ENCODE data around the gene C14orf119.

C14orf119 gene

DNA sequence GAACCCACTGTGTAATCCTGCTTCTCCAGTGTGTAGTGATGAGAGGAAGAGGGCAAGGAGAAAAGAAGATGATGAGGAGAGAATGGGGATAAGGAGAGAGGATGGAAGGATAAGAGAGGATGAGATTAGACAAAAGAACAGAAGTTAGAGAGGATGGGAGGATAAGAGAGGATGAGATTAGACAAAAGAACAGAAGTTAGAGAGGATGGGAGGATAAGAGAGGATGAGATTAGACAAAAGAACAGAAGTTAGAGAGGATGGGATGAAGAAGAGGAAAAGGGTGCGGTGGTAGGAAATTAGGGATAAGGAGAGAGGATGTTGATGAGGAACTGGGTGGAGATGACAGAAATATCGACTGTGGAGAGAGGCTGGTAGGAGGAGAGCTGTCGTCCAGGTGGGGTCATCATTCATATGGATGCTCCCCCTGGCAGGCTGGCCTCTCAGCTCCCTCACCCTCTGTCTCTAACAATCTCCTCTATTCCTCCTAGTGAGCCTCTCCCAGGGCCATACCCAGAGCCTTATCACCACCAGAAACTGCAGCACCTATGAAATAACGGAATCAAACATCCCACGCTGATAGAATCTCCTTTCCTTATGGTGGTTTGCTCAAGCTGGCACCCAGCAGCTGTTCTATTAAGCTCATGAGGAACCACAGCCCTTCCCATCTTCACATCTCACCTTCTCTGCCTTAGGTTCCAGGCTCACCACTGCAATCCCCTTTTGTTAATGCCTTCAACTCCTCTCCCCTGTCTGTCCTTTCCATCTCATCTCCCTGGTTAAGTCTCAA, 15.5 kb downstream of the C14orf119 start:
- no peak for DNase-seq

DNA sequence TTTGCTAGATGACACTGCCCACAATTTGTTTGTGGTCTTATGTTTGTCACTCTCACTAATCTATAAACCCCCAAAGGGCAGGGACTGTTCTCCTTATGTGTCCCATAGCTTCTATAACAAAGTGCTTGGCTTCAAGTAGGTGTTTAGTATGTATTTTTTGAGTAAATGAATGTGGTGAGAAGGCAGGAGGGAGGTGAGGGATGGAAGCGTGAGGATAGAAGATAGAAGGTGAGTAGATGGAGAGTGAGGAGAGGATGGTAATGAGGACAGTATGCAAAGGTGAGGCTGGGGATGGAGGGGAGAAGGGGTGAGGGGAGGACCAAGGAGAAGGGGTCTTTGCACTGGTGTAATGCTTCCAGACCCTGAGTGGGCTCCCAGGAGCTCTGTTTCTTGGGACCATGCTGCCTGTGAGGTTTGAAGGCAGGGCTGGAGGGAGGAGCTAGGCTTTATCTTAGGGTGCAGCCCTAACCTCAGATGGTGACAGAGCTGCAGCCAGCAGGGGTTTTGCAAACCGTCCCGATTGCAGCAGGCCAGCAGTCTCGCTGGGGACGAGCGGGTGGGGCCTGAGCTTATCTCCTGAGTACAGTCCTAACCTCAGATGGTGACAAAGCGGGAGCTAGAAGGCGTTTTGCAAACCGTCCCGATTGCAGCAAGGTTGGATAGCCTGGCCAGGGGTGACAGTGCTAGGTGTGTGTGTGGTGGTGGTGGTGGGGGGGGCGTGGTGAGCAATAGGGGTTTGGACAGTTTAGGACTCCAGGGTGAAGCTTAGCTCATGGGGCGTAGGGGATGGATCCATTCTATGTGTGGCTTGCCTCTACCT, 17.3 kb downstream of the C14orf119 start:
- no peak for DNase-seq

DNA sequence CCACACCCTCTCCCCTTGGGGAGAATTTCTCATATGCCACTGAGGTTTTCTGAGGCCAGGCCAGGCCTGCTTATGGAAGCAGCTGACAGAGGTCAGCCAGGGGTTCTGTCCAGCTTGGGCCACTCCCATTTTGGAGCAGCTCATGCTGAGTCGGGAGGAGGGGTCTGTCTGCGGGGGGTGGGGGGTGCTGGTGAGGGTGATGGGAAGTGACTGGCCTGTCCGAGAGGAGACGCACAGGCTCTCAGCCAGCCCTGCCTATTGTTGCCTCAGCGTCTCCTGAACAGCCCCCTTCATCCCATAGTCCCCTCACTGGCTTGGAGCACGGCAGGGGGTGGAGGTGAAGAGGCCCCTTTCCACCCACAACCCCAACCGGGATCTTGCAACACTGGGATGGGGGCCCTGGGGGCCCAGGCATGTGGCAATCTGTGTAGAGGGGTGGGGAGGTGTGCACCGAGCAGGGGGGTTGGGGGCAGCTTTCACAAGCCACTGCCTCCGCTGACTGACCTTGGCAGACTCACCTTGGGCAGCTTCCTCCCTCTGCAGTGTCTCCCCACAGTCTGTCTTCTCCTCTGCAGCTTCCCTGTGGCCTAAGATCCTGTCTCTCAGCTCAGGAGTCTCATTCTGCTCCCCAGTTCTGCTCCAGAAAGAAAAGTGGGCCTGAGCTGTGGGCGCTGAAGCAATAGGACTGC, 18.3 kb downstream of the C14orf119 start:
- DNase-seq: no peak

DNA sequence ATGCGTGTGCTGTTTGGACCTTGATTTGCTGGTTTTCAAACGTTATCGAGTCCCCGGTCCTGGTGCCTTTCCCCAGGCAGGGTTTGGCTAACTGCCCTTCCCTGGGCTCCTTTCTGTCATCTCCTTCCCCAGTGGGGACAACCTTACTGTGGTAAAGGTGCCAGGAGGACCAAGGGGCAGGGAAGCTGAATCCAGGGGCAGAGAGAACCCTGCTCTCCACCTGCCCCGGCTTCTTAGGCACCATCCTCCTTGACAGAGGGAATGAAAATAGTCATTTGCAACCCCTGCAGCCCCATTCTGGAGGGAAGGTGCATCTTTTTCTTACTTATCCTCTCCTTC, 18.8 kb downstream of the C14orf119 start:
- DNase-seq: no peak

DNA sequence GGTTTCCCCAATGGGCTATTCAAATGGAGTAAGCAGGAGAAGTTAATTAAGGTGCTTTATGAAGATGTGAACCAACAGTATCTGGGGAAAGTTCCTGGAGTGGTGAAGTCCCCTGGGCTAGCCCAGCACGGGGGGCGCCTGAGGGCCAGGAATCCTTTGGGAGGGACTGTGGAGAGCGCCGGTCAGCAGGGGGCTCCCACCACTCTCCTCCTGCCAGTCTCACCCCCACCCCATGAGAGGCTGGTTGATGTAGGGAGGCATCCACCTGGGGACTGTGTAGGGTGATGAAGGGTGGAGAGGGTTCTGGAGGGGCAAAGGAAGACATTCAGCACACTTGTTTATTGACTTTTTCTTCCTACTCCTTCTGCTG, 19.3 kb downstream of the C14orf119 start:
- no peak for DNase-seq

DNA sequence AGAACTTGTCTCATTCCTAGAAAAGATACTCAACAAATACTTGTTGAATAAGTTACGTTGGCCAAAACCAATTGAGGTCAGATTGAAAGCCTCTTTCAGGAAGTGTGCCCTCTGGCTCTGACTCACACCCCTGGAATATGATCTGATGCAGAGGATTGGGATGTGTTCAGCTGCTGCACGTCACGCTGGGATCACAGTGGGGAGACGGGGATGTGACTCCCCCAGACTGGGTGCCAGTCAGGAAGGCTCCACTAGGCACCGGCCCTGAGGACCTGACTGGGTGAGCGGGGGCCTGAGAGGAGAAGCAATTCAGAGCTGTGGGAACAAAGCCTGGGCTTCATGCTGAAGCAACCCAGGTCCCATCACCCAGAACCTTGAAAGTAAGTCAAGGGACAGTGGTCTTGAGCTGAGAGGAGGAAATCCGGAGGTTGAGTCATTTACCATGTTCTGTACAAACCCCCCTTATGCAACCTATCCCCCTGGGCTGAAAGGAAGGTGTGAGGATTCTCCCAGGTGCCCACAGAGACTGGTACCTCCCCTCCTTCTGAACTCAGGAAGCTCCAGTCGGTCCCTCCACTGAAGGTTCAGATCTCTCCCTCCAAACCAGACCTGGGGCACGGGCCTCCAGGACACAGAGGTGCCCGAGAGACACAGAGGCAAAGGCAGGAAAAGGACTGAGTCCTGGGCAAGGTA, 19.9 kb downstream of the C14orf119 start:
- DNase-seq: no peak

DNA sequence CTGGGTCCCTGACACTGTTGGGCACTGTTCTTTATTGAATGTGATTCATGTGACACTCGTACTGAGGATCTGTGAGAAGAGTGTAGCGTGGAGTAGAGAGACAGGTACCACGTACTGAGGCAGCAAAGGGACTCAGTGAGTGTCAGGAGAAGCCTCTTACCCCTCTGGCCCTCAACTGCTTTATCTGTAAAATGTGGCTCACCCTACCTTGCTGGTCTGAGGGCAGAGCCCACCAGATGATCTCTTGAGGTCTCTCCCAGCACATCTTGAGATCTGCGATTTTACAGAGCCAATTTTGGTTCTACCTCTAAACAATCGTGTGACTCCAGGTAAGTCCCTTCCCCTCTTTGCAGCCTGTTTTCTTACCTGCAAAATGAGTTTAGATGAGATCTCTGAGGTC, 20.6 kb downstream of the C14orf119 start:
- DNase-seq: no peak

DNA sequence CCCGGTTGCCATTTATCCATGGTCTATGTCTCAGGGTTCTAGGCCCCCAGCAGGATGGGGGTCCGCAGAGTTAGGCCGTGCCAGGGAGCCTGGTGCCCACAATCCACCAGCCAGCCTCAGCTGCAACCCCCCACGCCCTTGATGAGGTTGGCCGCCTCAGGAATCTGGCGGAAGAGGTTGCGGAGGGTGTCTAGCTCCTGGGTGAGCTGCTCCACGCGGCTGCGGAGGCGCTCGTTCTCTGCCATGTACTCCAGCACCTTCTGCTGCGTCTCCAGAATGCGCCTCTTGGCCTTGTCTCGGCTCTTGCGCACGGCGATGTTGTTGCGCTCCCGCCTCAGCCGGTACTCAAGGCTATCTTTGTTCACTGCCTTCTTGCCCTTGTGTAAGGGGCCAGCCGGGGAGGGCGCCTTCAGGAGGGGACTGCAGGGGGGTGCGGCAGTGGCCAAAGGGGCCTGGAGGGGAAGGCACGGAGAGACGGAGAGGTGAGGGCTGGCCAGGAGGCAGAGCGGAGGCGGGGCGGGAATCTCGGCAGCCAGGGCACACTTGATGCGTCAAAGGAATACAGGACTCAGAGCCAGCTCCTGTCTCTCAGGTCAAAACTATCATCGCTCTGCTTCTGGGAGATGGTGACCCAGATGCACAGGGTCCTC, 22.2 kb downstream of the C14orf119 start:
- DNase-seq: no peak

DNA sequence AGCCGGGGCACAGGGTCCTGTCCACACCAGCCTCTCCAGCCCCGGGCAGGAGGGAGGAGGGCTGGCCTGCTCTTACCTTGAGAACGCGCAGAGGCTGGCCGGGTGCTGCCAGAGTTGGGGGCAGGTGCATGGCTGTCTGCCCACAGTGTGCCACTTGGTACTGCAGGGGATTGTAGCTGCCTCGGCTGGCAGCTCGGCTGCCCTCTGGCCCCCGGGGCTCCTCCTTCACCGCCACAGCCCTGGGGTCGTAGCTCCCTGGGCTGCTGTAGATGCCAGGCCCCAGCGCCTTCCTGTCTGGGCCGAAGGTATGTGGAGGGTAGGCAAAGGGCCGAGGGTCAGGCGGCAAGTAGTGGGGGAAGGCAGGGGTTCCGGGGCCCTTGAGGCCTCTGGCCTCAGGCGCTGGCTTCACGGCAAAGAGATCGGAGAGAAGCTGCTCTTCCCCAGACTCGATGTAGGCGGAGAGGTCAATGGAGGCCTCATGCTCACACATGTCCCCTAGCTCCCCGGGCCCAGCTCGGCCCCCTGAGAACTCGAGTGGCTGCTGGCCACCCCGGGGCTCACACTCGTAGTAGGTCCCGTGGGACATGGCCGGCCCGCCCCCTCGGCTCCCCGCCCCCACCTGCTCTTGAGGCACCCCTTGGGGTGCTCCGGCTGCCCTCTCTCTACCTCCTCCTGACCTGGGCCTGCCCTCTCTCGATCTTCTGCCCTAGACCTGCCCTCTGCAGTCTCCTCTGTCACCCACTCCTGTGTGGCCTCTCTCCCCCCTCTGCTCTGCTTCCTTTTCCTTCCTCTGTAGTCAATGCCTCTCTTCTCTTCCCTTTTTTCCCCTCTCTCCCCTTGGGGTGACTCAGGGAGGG, 23.4 kb downstream of the C14orf119 start, which contains the start of gene CEBPE:
TSS of gene CEBPE (minus strand) at position 750 of the 857 bp plus-strand sequence. CDS start at position 586, 164 bp downstream.
- no peak for DNase-seq

DNA sequence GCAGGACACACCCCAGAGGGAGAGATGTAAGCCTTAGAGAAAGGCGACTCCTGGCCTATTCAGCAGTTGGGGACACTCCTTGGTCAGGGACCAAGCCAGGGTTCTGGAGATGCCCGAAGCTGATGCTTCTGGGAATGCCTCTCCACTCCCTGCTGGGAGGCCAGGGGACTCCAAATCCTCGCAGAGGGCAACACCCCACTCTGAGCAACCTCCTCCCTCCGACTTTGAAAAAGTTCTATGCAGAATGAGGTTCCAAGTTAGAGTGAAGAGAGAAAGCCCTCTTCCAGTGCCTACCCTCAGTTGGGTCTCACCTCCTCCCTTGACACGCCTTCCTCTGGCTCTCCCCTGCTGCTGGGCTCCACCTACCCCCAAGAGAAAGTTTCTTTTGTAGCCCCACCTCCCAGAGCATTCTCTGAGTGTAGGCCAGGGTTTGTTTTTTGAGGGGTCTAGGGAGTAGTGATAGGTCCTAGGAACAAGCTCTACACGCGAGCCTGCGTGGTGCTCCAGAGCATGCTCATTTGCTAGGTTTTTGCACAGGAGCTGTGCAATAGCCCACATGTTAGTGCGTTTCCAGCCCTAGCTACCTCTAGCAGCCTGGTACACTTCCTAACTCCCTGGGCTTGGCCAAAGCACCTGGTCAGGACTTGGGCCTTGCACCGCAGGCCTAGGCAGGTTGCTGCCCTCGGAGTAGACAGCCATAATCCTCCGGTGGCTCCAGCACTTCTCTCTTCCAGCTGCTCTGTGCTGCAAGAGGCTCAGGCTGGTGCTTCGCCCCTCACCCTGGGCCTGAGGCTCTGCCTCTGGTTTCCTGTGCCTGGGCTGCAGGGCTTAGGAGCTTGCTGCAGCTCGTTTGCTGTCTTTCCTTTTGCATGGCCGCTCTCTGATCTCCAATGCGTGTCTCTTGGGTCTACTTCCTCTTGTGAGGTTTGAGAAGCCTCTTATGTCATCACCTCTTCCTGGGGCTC, 24.3 kb downstream of the C14orf119 start:
- DNase-seq: peak; percentile 7

DNA sequence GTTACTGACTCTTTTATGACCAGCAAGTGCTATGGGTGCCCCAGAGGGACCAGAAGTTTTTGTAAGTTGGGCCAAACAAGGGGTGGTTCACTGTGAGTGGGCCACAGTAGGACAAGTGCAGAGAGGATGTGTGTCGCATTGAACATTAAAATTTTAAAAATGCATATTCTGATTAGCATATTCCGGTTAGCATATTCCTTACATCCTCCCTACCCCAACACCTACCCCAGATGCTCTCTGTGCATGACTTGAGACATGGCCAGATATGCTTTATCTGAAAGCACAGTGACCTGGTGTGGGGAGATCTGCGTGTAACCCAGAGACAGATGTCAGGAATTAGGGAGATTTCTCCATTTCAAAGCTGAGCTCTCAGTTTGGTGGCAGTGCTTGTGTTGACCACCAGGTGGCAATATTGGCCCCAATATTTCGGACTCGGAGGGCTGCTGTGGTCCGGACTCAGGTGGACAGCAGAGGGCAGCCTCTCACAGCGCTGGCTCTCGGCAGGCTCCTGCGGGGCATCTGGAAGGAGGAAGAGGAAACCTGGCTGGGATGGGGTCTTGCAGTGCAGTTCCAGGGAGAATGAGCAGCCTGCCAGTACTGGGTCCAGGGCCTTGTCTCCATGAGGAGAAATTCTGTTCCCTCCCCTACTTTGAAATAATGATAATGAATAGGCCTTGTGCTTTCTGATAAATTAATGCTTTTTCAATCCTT, 25.4 kb downstream of the C14orf119 start:
- peak; percentile 62 for DNase-seq

DNA sequence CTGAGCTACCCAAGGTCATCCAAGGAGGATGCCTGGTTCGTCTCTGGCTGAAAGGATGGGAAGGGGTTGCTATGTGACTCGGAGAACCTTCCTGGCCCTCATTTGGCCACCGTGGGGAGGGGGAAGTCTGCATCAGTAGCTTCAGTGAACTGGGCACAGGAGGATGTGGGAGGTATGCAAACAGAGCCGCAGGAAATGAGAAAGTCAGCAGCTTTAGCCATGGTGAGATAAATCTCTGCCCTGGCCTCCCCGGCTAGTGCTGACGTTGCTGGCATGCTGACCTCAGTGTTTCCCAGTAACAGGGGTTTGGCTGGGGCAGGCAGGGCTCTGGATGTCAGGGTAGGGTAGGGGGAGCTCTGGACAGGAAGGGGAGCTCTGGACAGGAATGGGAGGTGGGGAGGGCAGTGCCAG, 26.1 kb downstream of the C14orf119 start:
- no peak for DNase-seq

DNA sequence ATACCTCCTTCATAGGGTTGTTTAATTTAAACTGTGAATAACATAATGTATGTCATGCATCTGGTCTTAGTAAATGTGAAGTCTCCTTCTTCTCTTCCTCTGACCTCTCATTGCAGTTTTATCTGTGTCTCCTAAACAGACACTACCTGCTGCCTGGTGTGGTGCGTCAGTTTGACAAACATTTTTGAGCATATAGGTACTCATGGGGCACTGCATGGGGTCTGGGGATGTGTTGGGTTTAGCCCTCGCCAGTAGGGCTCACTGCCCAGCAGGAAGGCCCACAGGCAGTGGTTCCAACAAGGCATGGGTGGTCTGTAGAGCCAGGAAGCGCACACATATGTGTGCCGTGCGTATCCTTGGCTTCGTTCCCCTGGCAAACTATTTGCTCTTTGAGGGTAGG, 26.8 kb downstream of the C14orf119 start:
- DNase-seq: no peak

DNA sequence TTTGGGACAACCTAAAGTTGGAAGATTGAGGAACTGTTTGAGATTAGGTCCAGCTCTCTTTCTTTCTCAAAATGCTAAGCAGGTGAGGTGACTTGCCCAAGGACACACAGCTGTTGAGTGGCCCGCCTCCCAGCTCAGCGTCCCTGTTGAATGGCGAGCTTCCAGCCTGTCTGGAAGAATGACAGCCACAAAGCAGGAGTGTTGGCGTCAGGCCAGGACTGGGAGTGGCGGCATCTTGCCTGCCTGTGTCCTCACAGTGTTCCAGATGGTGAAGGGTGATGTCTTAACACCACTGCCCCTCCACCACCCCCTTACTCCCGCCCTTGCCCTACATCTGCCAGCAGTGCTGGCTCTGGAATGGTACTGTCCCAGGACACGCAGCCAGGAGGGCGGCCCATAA, 28.1 kb downstream of the C14orf119 start:
- DNase-seq: no peak

DNA sequence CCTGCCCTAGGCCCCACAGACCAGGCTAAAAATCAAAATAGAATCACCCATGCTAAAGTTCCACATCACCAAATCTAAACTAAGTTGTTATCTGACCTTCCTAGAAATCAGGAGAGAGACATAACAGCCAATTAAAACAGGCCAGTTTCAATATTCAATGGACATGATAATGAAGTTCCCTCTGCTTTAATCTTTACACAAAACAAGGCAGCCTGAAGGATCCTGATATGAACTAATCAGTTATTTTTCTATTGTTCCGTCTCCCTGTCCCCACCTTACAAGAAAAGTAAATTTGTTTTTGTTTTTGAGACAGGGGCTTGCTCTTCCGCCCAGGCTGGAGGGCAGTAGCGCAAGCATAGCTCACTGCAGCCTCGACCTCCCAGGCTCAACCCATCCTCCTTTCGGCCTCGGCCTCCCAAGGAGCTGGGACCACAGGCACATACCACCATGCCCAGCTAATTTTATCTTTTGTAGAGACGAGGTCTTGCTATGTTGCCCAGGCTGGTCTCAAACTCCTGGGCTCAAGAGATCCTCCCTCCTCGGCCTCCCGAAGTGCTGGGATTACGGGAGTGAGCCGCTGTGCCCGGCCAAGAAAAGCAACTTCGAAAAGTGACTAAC, 29.1 kb downstream of the C14orf119 start:
- DNase-seq: no peak

DNA sequence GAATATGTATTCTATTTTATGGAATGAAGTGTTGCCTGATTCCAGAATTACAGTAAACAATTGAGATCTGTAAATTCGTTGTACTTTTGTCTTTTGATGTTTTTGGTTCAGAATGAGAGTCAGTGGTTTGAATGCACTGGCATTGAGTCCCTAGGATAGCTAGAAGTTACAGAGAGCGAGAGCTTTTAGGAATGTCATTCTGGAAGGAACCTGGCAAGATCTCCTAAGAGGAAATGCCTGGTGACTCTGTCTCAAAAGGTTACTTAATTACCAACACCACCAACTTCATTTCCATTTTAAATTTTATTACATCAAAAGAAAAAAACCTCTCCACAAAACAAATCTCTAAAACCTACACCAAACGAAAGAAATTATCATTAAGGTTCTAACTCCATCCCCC, 29.7 kb downstream of the C14orf119 start:
- DNase-seq: no peak

DNA sequence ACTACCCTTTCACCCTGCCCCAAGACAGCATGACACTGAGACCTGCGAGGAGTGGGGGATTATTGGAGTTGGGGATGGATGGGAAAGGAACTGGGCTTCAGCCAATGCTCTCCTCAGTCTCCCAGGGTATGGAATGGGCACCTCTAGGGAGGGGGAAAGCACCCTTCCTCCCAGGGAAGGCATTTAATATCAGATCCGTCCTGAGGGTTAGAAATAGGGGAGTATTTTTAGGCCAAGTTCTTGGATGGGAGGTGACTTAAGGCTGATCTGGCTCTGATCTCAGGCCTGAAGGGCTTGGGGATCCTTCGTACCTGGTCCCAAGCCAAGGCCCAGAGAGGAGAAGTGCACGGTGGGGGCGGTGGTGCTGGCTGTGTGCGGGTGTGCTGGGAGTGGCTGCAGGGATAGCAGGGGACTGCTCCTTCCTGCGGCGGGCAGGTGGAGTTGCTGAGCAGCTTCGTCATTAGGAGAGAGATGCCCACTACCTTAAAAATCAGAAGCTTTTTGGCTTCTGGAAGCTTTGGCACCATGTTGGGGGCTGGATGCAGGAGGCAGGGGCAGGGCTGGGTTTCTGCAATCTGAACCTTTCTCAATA, 30.7 kb downstream of the C14orf119 start:
- DNase-seq: no peak

DNA sequence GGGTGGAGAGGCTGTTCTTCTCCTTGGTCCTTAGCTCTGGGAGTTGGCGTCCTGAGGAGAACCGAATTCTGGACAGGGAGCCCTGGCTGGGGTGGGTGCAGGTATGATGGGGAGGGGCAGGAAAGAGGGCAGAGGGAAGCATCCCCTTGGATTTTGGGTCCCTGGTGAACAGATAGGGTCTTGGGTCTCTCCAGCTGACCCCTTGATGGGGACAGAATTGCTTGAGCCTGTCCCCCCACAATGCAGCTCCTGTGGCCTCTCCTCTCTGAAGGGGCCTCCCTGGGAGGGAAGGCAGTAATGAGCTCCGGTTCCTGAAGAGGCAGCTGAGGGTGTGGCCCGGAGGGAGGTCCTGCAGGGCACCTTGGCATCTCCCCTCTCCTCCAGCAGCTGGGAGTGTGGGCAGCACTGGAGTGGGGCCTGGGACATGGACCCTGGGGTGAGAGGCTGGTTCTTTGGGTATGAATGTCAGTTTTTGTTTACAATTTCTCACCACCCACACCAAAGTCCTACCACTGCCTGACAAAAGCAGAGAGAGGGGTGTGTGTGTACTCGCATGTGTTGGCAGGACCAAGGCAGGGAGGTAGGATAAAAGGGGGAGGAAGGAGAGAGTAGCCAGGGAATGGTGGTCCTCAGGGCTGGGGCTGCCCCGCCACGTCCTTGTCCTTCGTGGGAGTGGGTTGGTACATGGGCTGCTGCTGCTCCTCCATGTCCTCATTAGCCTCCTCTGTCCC, 31.4 kb downstream of the C14orf119 start:
- DNase-seq: no peak

All from T-helper 9 cell (primary cell).